GM23338 (cell line): ENCODE measurements around the gene FHOD1. TPM values are rescaled to one million over a fixed set of nuclear protein-coding genes. Genes with fewer than 3 reads are reported as not detected.

Experiments
- ATAC-seq: fragments of 200-7000 bp; cut with Tn5 transposase; 3 replicates; pipeline ENCODE4 v1.9.1; 2020
- DNase-seq: peaks from one replicate; pipeline ENCODE4 v3.0.0-alpha.2; 2015; ENCODE audit warnings: low spot score
- H2AFZ ChIP-seq: fragments of 200-600 bp; sonication (generic); 2 replicates; pipeline ENCODE4 v1.8.0; 2016; ENCODE audit warnings: antibody characterized with exemption, mild to moderate bottlenecking, moderate library complexity
- H3F3A ChIP-seq: fragments of 200-600 bp; sonication (generic); replicated peaks from 2 replicates; pipeline ENCODE4 v1.8.0; 2017; ENCODE audit warnings: antibody characterized with exemption, mixed run types, low read depth
- H3K27ac ChIP-seq: fragments of 200-600 bp; sonication (generic); 2 replicates; pipeline ENCODE4 v1.6.1; 2016; ENCODE audit warnings: low read depth
- H3K27me3 ChIP-seq: fragments of 200-600 bp; sonication (generic); 2 replicates; pipeline ENCODE4 v1.8.0; 2016; ENCODE audit warnings: mild to moderate bottlenecking, mixed run types, moderate library complexity; ENCODE audit not compliant: insufficient read depth
- H3K36me3 ChIP-seq: fragments of 200-600 bp; sonication (generic); 2 replicates; pipeline ENCODE4 v1.8.0; 2016; ENCODE audit warnings: mild to moderate bottlenecking; ENCODE audit not compliant: insufficient read depth
- H3K4me1 ChIP-seq: fragments of 200-600 bp; sonication (generic); 2 replicates; pipeline ENCODE4 v1.8.0; 2016; ENCODE audit warnings: mild to moderate bottlenecking, moderate library complexity; ENCODE audit not compliant: insufficient read depth
- H3K4me2 ChIP-seq: fragments of 200-600 bp; sonication (generic); 2 replicates; pipeline ENCODE4 v1.7.1; 2017; ENCODE audit warnings: mixed run types
- H3K4me3 ChIP-seq: fragments of 200-600 bp; sonication (generic); 2 replicates; pipeline ENCODE4 v1.6.1; 2016; ENCODE audit warnings: mixed run types
- H3K79me2 ChIP-seq: fragments of 200-600 bp; sonication (generic); replicated peaks from 2 replicates; pipeline ENCODE4 v1.8.0; 2017; ENCODE audit warnings: mild to moderate bottlenecking; ENCODE audit not compliant: insufficient read depth
- H3K9me2 ChIP-seq: fragments of 200-600 bp; sonication (generic); 2 replicates; pipeline ENCODE4 v1.8.0; 2017; ENCODE audit not compliant: insufficient read depth
- H4K20me1 ChIP-seq: fragments of 200-600 bp; sonication (generic); replicated peaks from 2 replicates; pipeline ENCODE4 v1.8.0; 2017; ENCODE audit warnings: mild to moderate bottlenecking; ENCODE audit not compliant: insufficient read depth
- H3K27ac Mint-ChIP-seq: 2 replicates; pipeline ENCODE4 v1.8.0; 2020; ENCODE audit warnings: inconsistent platforms, mild to moderate bottlenecking, moderate library complexity, mixed read lengths
- H3K27me3 Mint-ChIP-seq: 3 replicates; pipeline ENCODE4 v1.8.0; 2022; ENCODE audit warnings: low read depth, mild to moderate bottlenecking, moderate library complexity, mixed read lengths, inconsistent platforms; ENCODE audit not compliant: insufficient read depth, poor library complexity
- H3K36me3 Mint-ChIP-seq: 3 replicates; pipeline ENCODE4 v1.8.0; 2021; ENCODE audit warnings: low read depth, mild to moderate bottlenecking, inconsistent platforms, moderate library complexity, mixed read lengths
- H3K4me1 Mint-ChIP-seq: 3 replicates; pipeline ENCODE4 v1.8.0; 2020; ENCODE audit warnings: mild to moderate bottlenecking, inconsistent platforms, mixed read lengths
- H3K4me3 Mint-ChIP-seq: 3 replicates; pipeline ENCODE4 v1.8.0; 2021; ENCODE audit warnings: moderate library complexity, mild to moderate bottlenecking, inconsistent platforms, mixed read lengths
- H3K9me3 Mint-ChIP-seq: 3 replicates; pipeline ENCODE4 v1.8.0; 2020; ENCODE audit warnings: moderate library complexity, mild to moderate bottlenecking, inconsistent platforms, mixed read lengths
- ETS1 ChIP-seq: IDR thresholded peaks from 2 replicates; pipeline ENCODE4 v1.6.1; 2016; ENCODE audit warnings: antibody characterized with exemption
- JUNB ChIP-seq: IDR thresholded peaks from one replicate; pipeline ENCODE4 v1.6.1; 2016; ENCODE audit warnings: antibody characterized with exemption; ENCODE audit not compliant: unreplicated experiment
- NANOG ChIP-seq: IDR thresholded peaks from 2 replicates; pipeline ENCODE4 v1.6.1; 2016; ENCODE audit warnings: antibody characterized with exemption, borderline replicate concordance
- REST ChIP-seq: IDR thresholded peaks from one replicate; pipeline ENCODE4 v1.6.1; 2018; ENCODE audit warnings: antibody characterized with exemption; ENCODE audit not compliant: unreplicated experiment
- ZNF331 ChIP-seq: fragments of 250-450 bp; sonication (Bioruptor Pico); IDR thresholded peaks from 2 replicates; pipeline ENCODE4 v1.5.0; 2020; ENCODE audit warnings: low read depth, mild to moderate bottlenecking, moderate library complexity
- ZNF462 ChIP-seq: fragments of 250-450 bp; sonication (Bioruptor Pico); IDR thresholded peaks from 2 replicates; pipeline ENCODE4 v1.5.0; 2020; ENCODE audit warnings: mild to moderate bottlenecking, moderate library complexity
- polyA plus RNA-seq: library from polyadenylated mRNA; unstranded; fragments of >200 nt; fragmentation: Nextera tagmentation; extraction: Ambion mirVana; gene quantifications from 2 replicates; pipeline ENCODE4 v1.2.1, GENCODE V29; 2016
- total RNA-seq: library from RNA; depleted of rRNA; stranded (reverse); fragments of >200 nt; shearing (Covaris generic); gene quantifications from 2 replicates; pipeline ENCODE4 v1.2.3, GENCODE V29; 2014
- TF ChIP-seq, protein P1 (sequence below), 2 experiments: fragments of 200-600 bp in 1 of 2; sonication (generic) in 1 of 2; conservative IDR thresholded peaks; 2 replicates each; pipeline versions ENCODE4 v1.5.1 to v1.6.1; 2016 to 2017; ENCODE audit warnings: antibody characterized with exemption in 2 of 2, low read depth in 2 of 2, mild to moderate bottlenecking in 2 of 2, moderate library complexity in 1 of 2

The FHOD1 gene
- total and polyA plus RNA-seq, 2 experiments from 2014 or later: 26.2 to 52.7 TPM

DNA sequence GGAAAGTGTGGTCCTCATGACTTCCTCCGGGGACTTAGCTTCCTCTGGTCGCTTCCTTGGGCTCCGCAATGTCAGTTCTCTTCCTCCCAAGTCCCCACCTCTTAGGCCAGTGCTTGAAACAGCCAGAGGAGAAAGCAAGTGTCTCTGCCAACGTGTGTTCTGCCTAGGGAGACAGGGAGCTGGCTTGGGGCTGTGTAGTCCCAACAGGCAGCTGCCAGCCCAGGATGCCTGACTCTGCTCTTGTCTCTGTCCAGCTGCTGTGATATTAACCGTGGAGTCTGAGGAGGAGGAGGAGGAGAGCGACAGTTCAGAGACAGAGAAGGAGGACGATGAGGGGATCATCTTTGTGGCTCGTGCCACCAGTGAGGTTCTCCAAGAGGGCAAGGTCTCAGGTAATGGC is 18.6 kb upstream of the FHOD1 start (continued):
- no peak for TF ChIP-seq REST

- Histone ChIP-seq H3K4me1 (peaks cover 7% of the 10 kb centered on the region; the same call in 1 of the 2 replicates), H3K4me3 (no peak overlapping the region), H3K27me3 (no peaks in the 10 kb centered on the region), H2AFZ (no peak overlapping the region), H3K9me2 (no peaks in the 10 kb centered on the region), H4K20me1 (peaks cover 3% of the 10 kb centered on the region), H3K27ac (no peak overlapping the region), H3F3A (no peaks in the 10 kb centered on the region), H3K4me2 (no peak overlapping the region), H3K79me2 (no peaks in the 10 kb centered on the region), H3K36me3 (no peaks in the 10 kb centered on the region)
- Mint-ChIP-seq H3K27ac (no peak overlapping the region), H3K4me1 (peaks cover 4% of the 10 kb centered on the region), H3K9me3 (no peaks in the 10 kb centered on the region), H3K4me3 (no peak overlapping the region), H3K27me3 (peaks cover 10% of the 10 kb centered on the region), H3K36me3 (no peaks in the 10 kb centered on the region)
- TF ChIP-seq ETS1 (no peak), REST (no peak), ZNF331 (CRISPR knock-in tag) (no peak), ZNF462 (no peak), NANOG (no peak), JUNB (no peak)
- TF ChIP-seq, protein P1, sequence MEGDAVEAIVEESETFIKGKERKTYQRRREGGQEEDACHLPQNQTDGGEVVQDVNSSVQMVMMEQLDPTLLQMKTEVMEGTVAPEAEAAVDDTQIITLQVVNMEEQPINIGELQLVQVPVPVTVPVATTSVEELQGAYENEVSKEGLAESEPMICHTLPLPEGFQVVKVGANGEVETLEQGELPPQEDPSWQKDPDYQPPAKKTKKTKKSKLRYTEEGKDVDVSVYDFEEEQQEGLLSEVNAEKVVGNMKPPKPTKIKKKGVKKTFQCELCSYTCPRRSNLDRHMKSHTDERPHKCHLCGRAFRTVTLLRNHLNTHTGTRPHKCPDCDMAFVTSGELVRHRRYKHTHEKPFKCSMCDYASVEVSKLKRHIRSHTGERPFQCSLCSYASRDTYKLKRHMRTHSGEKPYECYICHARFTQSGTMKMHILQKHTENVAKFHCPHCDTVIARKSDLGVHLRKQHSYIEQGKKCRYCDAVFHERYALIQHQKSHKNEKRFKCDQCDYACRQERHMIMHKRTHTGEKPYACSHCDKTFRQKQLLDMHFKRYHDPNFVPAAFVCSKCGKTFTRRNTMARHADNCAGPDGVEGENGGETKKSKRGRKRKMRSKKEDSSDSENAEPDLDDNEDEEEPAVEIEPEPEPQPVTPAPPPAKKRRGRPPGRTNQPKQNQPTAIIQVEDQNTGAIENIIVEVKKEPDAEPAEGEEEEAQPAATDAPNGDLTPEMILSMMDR (conservative IDR thresholded peaks at IDR 0.05; ENCODE audit: low read depth in 2 of 2): no peak
- ATAC-seq (no peak), DNase-seq (no peak)
Observed at GRCh38 chr16:67264866-67265265, 17.6 kb upstream of the FHOD1 start.
